AG09319 (cell line): Measurements from ENCODE around the gene DCAF10.
"Not testable (repeated sequence)": the region's sequence is repeated elsewhere in the genome, so short reads cannot be mapped to it uniquely, and the experiment has no call there.

ENCODE experiments used
- DNase-seq: peaks from one replicate; pipeline ENCODE4 v3.0.0-alpha.2; 2010; ENCODE audit warnings: low read depth; ENCODE audit errors: extremely low read depth
- TF ChIP-seq, protein P1 (sequence below): IDR thresholded peaks from 2 replicates; pipeline ENCODE4 v1.5.1; 2011; ENCODE audit warnings: low read depth, mild to moderate bottlenecking, inconsistent platforms, low read length, moderate library complexity

DCAF10 gene

DNA sequence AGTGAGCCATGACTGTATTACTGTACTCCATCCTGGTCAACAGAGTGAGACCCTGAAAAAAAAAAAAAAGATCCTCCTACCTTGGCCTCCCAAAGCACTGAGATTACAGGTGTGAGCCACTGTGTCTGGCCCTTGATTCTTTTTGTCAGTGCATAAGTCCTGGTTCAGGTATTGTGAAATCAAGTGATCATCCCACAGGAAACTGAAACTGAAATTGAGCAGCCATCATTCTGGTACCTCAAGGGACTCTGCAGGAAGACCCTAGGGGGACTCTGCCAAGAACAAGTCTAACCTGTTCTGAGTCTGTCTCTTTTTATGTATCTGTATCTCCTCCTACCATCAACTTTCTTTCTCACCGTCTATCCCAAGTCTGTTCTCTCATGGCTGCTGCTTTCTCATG lies 1.9 kb upstream of the DCAF10 start:
- no peak for DNase-seq
- TF ChIP-seq, protein P1, sequence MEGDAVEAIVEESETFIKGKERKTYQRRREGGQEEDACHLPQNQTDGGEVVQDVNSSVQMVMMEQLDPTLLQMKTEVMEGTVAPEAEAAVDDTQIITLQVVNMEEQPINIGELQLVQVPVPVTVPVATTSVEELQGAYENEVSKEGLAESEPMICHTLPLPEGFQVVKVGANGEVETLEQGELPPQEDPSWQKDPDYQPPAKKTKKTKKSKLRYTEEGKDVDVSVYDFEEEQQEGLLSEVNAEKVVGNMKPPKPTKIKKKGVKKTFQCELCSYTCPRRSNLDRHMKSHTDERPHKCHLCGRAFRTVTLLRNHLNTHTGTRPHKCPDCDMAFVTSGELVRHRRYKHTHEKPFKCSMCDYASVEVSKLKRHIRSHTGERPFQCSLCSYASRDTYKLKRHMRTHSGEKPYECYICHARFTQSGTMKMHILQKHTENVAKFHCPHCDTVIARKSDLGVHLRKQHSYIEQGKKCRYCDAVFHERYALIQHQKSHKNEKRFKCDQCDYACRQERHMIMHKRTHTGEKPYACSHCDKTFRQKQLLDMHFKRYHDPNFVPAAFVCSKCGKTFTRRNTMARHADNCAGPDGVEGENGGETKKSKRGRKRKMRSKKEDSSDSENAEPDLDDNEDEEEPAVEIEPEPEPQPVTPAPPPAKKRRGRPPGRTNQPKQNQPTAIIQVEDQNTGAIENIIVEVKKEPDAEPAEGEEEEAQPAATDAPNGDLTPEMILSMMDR: no peak

DNA sequence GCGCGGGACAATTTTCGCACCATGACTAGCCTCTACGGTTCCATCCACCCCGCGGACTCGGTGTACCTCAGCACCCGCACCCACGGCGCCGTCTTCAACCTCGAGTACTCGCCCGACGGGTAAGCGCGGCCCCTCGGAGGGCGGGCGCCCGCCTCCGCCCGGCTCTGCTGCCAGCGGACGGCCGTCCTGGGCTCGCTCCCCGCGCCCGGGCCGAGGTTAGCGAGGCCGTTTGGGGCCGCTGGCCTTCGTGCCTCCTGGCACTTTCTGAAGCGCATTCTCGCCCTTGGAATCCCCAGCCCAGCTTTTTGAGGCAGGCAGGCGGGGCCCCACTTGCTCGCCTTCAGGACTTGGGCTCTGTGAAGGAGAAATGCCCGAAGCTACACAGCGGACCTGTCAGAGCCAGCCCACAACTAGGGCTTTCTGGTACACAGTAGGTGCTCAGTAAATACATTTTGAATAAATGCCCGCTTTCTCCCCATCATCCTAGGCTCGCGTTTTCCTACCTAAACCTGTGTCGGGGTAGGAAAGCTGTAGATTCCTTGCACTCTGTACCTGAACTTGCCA lies 772 bp downstream of the DCAF10 start:
- TF ChIP-seq, protein P1: no peak
- no peak for DNase-seq

DNA sequence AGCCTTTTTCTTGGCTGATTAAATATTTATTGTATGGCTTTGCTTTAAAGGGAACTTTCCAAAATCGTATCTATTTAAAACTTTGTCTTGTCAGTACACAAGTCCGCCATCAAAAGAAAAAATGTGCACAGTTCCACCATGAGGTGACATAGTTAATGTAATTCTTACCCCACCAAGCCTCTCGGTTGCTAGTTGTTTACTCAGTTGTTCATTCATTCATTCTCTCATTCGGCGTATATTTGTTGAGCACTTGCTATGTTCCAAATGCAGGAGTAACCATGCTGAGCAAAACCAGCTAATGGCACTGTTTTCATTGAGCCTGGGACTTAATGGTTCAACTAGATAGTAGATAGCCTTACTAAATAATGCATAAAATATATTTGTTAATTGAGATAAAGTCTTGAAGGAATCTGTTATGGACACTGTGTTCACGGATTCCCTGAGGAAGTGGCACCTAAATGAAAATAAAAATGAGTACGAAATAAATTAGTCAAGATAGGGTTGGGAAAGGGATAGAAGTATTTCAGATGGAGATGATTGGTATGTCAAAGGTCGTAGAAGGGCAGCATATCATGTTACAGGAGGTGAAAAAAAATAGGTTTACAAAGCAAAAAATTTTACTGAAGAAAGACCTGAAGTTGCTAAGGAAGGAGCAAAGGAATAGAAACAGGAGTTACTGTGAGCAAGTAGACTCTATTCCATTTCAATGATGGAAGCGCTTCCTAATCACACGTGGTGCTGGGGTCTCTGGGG lies 1.5 kb downstream of the DCAF10 start:
- TF ChIP-seq, protein P1: no peak
- DNase-seq: no peak

DNA sequence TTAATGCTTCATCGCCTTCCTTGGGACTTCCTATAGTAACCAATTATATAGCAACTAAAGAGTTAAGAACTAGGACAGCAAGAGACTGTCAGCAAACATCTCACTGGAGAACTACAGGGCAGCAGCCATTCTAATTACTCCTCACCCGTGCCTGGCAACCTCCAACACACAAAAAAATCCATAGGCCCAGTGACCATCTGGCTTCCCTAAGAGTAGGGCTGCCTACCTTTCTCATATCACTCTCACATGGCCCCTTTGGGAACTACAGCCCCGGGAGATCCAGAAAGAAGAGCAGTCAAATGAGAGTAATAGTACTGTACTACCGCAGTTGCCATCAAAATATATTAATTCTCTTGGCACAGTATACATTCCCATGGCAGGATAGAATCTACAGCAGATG lies 5.7 kb downstream of the DCAF10 start:
- TF ChIP-seq, protein P1: no peak
- DNase-seq: no peak

DNA sequence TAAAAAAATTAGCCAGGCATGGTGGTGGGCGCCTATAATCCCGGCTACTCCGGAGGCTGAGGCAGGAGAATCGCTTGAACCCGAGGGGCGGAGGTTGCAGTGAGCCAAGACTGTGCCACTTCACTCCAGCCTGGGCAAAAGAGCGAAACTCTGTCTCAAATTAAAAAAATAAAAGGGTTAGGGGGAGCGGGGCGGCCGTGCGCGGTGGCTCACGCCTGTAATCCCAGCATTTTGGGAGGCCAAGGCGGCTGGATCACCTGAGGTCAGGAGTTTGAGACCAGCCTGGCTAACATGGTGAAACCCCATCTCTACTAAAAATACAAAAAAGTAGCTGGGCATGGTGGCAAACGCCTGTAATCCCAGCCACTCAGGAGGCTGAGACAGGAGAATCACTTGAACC lies 9.1 kb downstream of the DCAF10 start:
- not testable (repeated sequence) for DNase-seq

DNA sequence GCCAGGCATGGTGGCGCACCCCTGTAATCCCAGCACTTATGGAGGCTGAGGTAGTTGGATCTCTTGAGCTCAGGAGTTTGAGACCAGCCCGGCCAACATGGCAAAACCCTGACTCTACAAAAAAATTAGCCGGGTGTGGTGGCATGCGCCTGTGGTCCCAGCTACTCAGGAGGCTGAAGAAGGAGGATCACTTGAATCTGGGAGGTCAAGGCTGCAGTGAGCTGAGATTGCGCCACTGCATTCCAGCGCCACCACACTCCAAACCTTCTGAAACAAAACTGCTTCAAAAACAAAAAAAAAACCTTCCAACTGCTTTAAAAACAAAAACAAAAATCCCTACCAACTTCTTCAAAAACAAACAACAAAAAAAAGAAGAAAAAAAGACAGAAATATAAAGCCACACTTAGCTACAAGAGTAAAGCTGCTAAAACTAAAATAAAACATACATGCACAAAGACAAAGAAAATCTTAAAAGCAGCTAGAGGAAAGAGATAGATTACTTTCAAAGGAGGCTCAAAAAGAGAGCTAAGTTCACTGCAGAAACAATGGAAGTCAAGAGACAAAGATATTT lies 11.4 kb downstream of the DCAF10 start:
- TF ChIP-seq, protein P1: no peak
- no peak for DNase-seq

DNA sequence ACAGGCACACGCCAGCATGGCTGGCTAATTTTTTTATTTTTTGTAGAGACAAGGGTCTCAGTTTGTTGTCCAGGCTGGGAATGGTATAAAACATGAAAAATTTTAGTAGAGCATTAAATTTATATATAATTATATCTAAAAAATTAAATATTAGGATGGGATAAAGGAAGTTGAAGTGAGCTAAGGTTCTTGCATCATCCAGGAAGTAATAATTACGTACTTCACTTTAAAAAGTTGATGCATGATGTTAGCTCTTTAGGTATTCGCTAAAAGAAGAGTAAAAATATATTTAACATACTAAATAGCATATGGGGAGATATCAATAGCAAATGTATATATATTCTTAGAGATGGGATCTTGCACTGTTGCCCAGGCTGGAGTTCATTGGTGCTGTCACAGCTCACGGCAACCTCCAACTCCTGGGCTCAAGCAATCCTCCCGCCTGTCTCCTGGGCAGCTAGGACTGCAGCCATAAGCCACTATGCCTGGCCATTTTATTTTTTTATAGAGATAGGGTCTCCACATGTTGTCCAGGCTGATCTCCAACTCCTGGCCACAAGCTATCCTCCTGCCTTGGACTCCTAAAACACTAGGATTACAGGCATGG lies 12.3 kb downstream of the DCAF10 start:
- TF ChIP-seq, protein P1: no peak
- DNase-seq: no peak
